GM19452 (cell line): ENCODE measurements around the gene FREM2.

Source experiments
- ATAC-seq: cut with Tn5 transposase; IDR thresholded peaks from one replicate; pipeline ENCODE4 v1.9.1; 2021; ENCODE audit not compliant: unreplicated experiment

Gene FREM2

GRCh38 chr13:38883783-38884182 lies 196.9 kb downstream of the FREM2 start:
- no peak for ATAC-seq

GRCh38 chr13:38888309-38888708 lies 201.4 kb downstream of the FREM2 start:
- ATAC-seq = no peak

DNA sequence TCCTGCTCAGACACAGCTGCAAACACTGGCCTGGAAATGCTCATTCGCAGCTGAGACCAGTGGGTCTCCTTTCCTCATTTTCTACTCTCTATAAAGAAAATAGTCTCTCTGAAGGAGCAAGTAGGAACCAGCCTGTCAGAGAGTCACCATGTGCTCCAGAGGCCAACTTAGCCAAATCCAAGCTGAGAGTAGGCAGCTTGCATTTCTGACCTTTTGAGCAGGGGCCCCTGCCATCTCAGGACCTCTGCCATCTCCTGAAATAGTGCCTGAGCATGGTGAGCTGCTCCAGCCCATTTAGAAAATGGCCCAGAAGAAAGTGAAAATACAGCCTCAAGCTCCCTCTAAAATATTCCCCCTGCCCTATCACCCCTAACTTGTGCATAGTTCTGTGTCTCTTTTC lies 208.2 kb downstream of the FREM2 start:
- no peak for ATAC-seq

DNA sequence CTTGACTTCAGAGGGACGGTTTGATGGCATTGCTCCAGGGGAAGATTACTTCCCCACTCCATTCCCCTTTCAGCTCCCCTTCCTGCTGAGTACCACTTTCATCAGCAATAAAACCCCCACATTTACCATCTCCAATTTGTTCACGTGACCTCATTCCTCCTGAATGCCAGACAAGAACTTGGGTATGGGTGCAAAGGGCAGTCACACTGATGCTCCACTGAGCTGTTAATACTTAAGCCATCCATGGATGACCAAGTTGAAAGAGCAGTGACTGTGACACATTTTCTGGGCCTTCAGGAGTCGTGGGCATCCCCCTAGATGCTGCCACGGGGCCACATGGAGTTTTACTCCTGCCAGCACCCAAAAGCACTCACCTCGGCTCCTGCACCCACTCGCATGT lies 210.6 kb downstream of the FREM2 start:
- ATAC-seq = no peak

DNA sequence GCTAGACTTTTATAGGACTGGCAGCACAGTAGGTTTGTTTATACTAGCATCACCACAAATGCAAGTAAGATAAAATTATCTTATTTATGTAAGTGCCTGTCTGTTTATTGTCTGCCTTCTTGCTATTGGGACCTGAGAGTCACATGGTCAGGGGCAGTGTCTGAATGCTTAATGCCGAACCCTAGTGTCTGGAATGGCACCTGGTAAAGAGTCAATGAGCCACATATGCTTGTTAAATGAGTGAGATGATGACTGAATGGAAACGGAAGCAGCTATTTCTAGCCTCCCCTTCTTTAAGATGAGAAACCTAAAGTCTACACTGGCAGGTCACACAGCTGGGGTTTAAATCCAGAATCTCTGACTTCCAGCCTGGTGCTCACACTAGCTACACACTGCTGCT lies 211.6 kb downstream of the FREM2 start:
- ATAC-seq = no peak

DNA sequence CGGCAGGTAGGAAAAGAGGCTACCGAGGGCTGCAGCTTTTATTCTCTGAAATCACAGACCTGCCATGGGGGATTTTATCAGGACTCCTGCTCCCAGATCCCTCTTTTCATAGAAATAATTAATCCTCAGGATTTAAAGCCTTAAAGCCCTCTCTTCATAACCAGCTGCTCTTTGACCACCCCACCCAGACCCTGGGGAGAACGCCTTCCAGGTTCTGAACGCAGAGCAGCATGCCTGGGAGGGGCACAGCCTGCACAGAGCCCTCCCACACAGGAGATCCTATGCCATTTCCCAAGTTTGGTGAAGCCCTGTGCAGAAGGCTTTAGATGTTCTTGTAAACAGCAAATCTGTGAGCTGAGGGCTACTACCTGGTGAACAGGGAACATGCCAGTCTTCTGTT lies 212.7 kb downstream of the FREM2 start:
- no peak for ATAC-seq

DNA sequence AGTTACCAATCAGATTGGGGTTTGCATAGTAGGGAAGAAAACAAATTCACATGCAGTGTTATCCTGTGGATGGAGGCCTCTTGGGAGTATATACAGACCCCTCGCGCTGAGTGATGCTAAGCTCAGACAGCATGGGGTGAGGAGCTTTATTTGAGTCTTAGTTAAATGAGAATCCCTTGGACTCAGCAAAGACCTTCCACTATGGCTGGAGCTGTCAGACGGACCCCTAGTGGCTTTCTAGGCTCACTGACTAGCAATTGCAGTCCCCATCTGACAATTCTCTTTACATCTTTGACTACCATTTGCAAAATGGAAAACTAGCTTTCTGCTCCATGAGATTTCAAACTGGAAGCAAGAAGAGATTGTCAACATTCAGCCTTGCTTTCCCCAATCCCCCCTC lies 213.3 kb downstream of the FREM2 start:
- ATAC-seq = no peak

GRCh38 chr13:38902551-38902950 lies 215.7 kb downstream of the FREM2 start:
- ATAC-seq = no peak

DNA sequence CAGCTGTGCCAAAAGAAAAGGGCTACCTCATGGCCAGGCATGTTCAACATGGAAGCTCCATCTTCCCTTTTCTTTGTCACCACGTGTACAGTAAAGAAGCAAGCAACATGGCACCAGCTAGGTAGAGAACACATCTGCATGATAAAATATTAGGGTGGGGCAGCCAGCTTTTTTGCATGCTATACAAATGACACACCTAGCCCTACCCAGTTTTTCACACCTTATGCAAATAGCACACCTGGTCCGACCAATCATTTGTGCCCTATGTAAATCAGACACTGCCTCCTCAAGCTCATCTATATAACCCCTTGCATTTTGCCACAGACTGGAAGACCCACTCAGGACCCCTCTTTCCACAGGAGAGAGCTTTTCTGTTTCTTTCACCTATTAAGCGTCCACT lies 218.2 kb downstream of the FREM2 start:
- no peak for ATAC-seq

- no peak for ATAC-seq
These were observed 219.0 kb downstream of the FREM2 start for GRCh38 chr13:38905861-38906260.

DNA sequence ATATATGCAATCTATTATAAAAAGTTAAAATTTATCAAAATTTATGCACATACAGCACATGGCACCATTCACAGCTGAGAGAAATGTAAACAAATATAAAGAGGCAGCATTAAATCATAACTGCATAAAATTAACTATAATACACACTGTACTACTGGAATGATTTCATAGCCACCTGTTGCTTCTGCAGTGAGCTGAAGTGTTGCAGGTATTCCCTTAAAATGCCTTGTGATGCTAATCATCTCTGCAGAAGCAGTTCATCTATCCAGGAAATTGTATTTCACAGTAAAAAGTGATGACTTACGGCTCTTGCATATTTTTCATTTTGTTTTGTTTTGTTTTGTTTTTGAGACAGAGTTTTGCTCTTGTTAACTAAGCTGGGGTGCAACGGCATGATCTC lies 221.7 kb downstream of the FREM2 start:
- no peak for ATAC-seq

GRCh38 chr13:38914070-38914469 lies 227.2 kb downstream of the FREM2 start:
- no peak for ATAC-seq

DNA sequence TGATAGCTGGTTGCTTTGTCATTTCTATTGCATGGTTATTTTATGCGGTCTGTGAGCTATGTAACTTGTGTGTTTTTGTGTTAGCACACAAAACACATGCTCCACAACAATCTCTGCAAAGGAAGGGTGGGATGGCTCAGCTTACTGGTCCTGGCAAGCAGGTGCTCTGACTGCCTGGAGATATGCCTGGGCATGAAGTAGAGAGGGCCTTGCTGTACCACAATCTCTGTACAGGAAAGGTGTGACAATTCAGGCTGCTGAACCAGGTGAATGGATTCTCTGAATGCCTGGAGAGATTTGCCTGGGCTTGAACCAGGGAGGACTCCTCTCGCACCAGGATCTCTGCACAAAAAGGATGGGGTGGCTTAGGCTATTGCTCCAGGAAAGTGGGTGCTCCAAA lies 234.2 kb downstream of the FREM2 start:
- ATAC-seq = no peak

DNA sequence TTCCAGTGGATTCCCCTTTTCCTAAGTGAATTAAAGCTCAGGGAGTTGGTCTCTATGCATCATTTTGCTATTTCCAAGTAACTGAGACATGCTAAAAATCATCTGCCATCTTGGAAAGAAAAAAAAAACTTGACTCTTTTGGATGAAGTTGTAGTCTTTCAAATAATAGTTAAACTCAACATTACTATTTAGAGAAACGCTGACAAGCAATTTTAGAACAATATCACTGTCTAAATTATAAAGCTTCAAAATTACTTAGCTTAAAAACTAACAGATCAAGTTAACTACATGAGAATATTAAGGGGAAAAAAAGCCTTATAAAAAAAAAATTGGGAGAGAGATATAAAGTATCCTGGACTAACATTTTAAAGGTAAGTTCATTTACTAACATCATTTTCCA lies 235.3 kb downstream of the FREM2 start:
- no peak for ATAC-seq

DNA sequence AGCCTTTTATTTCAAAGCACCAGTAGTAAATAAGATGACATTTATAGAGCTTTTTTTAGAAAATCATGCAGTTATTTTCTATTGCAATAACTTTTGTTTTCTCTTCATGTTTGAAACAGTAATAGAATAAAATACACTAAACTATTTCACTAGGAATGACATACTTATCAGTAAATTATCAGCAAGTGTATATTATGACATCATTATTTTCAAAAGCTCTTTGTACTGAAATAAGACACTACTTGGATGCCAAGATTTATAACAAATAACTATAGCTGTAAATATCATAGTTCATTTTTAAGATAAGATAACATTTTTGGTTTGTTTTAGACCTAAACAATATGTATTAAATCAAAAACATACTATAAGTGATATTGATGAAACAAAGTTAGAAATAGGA lies 246.9 kb downstream of the FREM2 start:
- ATAC-seq = no peak
